IPS-18a (cell line): ENCODE results near the gene RNU1-1.
"Not testable (repeated sequence)": the region's sequence is repeated elsewhere in the genome, so short reads cannot be mapped to it uniquely, and the experiment has no call there.

ENCODE experiments used
- H3K27ac ChIP-seq: one replicate; pipeline ENCODE4 v1.5.1; 2013; ENCODE audit warnings: low read length
- H3K27me3 ChIP-seq: one replicate; pipeline ENCODE4 v1.6.1; 2013; ENCODE audit warnings: mild to moderate bottlenecking, low read length; ENCODE audit not compliant: control insufficient read depth, insufficient read depth
- H3K36me3 ChIP-seq: one replicate; pipeline ENCODE4 v1.6.1; 2013; ENCODE audit warnings: low read depth, low read length; ENCODE audit not compliant: control insufficient read depth
- H3K4me1 ChIP-seq: one replicate; pipeline ENCODE4 v1.6.1; 2013; ENCODE audit warnings: low read depth, low read length; ENCODE audit not compliant: control insufficient read depth
- H3K4me3 ChIP-seq: one replicate; pipeline ENCODE4 v1.5.1; 2013; ENCODE audit warnings: low read length
- H3K9ac ChIP-seq: one replicate; pipeline ENCODE4 v1.6.1; 2013; ENCODE audit warnings: mild to moderate bottlenecking, low read length, moderate library complexity
- H3K9me3 ChIP-seq: one replicate; pipeline ENCODE4 v1.6.1; 2013; ENCODE audit warnings: low read depth, low read length; ENCODE audit not compliant: control insufficient read depth

The RNU1-1 gene

DNA sequence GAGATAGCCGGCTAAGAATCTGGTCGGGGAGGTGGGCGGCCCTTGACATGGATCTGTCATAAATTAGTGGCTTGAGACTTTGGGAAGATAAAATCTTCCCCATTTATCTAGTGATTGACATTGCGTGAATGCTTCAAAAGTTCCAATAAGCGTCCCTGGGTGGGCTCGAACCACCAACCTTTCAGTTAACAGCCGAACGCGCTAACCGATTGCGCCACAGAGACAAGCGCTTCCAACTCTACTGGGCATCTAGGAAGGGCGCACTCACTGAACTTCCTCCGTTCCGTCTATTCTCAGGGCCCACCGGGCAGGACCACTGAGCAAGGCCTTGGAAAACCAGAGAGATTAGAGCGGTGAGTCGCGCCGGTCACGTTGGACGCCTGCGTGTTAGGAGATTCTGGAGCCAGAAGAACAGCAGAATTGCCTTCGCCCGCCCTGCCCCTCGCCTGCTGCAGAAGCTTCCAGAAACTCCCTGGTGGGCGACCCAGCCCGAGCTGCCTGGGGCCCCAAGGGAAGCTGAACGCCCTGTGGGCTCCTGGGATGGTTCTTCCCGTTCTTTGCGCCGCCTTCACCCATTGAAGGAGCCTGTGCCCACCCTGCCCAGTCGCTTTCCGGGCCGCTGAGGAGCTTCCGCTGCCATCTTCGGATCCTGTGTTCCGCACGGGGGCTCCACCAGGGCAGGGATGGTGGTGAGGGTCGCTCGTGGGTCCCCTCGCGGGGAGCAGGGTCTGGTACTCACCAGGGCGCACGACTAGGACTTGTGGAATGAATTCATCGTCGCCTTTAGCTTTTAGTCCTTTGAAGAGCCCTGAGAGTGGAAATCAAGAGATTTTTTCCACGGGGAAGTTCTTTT lies 6.6 kb upstream of the RNU1-1 start:
- H3K27ac ChIP-seq, H3K36me3 ChIP-seq, H3K27me3 ChIP-seq, H3K9me3 ChIP-seq, H3K4me1 ChIP-seq: not testable (repeated sequence)
- H3K4me3 ChIP-seq, result peak overlapping the region; percentile 57
- H3K9ac ChIP-seq, result peak overlapping the region; percentile 12

DNA sequence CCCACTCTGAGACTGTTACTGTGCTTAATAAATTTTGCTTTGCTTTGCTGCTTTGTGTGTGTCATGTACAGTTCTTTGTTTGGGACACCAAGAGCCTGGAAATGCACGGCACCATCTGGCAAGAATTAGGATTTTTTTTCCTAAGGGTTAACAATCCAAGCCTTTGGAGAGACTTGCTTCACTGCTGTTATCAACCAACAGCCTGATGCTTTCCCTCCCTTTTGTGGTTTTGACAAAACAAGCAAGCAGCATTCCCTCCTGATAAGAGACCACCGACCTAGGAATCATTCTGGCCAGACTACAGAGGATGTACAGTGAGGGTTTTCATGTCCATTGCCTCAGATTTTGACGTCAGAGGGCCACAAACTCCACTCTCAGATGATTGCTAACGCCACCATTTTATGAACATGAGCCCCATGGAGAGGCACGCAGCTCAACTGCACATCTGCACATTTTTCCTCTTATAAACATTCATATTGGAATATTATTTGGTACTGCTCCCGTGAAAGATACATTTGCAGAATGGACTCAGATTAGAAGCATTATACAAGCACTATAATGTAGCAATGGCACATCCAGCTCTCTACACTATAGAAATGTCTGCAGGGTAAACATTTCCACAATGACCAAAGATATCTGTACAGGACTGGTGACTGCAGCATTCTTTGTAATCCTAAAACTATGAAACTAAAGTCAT lies 5.3 kb upstream of the RNU1-1 start:
- H3K9me3 ChIP-seq, H3K27me3 ChIP-seq: not testable (repeated sequence)

DNA sequence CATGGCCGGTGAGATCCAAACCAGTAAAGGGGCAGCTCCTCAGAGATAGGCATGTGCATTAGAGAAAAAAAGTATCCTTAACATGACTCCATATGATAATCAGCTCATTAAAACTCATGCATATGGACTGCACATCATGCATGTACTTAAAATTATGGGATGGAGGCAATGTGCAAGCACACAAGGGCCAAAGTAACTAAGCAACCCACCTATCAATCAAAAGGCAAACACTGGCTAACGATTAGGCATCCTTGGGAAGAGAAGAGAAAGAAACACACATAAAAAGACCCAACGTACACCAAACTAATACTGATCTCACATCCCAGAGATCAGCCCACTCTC lies 4.8 kb upstream of the RNU1-1 start:
- H3K36me3 ChIP-seq, H3K4me3 ChIP-seq, H3K9me3 ChIP-seq, H3K4me1 ChIP-seq, H3K27me3 ChIP-seq, H3K27ac ChIP-seq, H3K9ac ChIP-seq: not testable (repeated sequence)

More for the DNA sequence above, 5.3 kb upstream of the RNU1-1 start:
- not testable (repeated sequence) for H3K9ac ChIP-seq, H3K4me3 ChIP-seq, H3K4me1 ChIP-seq, H3K36me3 ChIP-seq, H3K27ac ChIP-seq

DNA sequence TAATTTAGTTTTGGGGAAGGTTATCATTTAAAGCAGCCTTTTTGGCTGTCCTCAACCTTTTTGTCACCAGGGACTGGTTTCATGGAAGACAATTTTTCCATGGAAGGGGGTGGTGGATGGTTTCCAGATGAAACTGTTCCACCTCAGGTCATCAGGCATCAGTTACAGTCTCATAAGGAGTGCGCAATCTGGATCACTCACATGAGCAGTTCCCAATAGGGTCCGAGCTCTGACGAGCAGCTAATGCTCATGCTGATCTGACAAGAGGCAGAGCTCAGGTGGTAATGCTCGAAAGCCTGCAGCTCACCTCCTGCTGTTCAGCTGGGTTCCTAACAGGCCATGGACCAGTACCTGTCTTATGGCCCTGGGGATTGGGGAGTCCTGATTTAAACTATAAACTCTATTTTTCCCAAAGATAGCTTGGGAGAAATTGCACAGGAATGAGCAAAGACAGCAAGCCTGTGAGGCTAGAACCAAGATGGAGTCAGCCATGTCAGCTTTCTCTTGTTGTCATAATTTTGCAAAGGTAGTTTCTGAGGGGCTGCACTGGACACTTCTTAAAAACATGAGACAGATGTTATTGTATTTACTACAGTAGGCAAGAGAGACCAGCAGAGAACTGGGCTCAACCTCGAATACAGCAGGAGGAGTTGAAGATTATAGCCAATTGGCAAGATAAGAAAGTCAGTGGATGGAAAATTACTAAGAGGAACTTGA lies 2.8 kb upstream of the RNU1-1 start:
- not testable (repeated sequence) for H3K4me1 ChIP-seq, H3K27ac ChIP-seq, H3K4me3 ChIP-seq, H3K9me3 ChIP-seq, H3K36me3 ChIP-seq, H3K27me3 ChIP-seq, H3K9ac ChIP-seq

DNA sequence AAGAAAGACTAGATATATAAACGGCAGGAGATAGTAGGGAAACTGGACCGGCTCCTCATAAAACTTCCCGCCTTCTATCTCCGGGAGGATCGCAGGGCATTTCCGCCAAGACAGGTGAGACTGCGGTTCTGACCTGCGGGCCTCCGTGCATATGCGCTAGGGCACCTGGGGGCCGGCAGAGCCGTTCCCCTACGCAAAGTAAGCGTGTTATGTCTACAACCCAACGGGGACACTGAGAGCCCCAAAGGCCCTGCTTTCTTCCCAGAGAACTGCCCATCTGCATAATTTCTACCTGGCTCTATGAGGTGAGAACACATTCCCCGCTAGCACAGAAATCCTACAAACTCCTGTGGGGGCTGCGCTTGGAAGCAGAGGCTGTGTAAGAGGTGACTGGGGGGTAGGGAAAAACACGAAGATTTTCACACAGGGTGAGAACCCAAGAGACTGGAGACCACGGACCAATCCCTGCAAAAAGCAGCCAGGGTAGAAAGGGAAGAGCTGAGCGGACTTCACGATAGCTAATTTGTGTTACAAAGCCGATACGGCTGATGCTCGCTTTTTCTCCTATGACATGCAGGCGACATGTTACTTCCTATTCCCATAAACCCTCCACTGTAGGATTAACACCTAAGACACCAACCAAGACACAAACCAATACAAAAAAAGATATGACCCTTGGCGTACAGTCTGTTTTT lies 526 bp downstream of the RNU1-1 start:
- peak overlapping the region; percentile 27 for H3K4me3 ChIP-seq
- H3K36me3 ChIP-seq, H3K9ac ChIP-seq, H3K4me1 ChIP-seq, H3K9me3 ChIP-seq, H3K27me3 ChIP-seq, H3K27ac ChIP-seq: not testable (repeated sequence)

DNA sequence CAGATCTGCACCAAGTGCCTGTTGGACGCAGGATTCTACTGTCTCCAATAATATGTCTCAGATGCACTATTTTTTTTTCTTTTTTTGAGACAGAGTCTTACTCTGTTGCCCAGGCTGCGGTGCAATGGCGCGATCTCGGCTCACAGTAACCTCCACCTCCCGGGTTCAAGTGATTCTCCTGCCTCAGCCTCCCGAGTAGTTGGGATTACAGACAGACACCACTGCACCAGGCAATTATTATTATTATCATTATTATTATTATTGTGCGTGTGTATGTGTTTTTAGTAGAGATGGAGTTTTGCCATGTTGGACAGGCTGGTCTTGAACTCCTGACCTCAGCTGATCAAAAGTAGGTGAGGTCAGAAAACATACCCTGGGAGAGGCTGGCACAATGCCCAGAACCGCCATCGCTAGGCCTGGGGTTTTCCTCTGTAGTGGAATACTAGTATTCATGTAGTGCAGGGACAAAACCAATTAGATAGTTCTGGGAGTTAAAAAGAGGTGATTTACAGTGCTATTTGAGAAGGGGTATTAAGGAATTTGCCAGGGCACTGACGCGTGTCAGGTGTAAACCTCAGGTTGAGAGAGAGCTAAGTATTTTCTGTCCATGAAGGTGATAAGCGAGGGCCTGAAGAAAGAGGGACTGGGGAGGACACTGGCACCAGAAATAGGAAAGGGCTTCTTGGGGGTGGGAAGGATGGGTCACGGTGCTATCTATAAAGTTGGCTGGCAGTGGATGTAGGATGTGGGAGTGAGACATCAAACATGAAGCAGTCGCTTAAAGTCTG lies 1.3 kb downstream of the RNU1-1 start:
- H3K36me3 ChIP-seq, H3K27me3 ChIP-seq, H3K27ac ChIP-seq, H3K9ac ChIP-seq, H3K9me3 ChIP-seq, H3K4me1 ChIP-seq: not testable (repeated sequence)
- H3K4me3 ChIP-seq, result peak overlapping the region; percentile 27

DNA sequence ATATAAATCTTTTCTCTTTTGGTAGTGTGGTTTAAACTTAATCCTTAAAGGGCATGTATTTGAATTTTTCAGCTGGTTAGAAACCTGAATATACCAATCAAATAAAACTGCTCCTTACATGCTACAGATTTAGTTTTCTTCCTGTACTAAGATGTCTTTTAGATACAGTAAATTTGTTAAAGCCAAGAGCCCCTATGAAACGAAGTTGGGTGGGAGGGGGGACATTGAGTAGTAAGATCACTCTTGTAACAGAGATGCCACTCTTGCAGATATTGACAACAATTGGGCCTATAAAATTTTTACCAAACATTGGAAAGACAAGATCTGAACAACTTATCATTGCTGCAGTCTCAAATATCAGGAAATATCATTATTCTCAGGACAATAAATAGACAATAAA lies 2.2 kb downstream of the RNU1-1 start:
- not testable (repeated sequence) for H3K9me3 ChIP-seq, H3K4me3 ChIP-seq, H3K9ac ChIP-seq, H3K36me3 ChIP-seq, H3K27ac ChIP-seq, H3K27me3 ChIP-seq, H3K4me1 ChIP-seq

DNA sequence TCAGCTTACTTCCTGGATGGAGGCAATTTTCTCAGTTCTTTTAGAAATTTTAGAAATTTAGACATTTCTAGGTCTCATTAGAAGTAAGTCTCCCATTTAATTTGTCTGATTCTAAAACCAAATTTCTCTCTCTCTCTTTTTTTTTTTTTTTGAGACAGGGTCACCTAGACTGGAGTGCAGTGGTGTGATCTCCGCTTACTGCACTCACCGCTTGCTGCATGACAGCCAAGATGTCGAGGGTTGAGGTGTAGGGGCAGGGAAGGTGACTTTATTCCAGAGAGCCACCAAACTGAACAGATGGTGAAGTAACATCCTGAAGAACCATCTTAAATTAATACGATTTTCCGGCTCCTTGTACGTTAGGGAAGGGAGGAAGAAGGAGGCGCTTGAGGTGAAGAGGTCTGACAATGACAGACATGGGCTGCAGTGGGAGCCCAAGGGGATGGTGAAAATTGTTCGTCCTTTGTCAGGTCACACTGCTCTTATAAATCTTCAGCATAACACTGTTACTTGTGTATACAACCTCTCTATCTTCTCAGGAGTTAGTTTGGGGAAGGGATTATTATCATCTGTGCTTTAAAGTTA lies 5.1 kb downstream of the RNU1-1 start:
- H3K27me3 ChIP-seq, H3K4me1 ChIP-seq, H3K9me3 ChIP-seq, H3K4me3 ChIP-seq, H3K27ac ChIP-seq, H3K9ac ChIP-seq, H3K36me3 ChIP-seq: not testable (repeated sequence)

DNA sequence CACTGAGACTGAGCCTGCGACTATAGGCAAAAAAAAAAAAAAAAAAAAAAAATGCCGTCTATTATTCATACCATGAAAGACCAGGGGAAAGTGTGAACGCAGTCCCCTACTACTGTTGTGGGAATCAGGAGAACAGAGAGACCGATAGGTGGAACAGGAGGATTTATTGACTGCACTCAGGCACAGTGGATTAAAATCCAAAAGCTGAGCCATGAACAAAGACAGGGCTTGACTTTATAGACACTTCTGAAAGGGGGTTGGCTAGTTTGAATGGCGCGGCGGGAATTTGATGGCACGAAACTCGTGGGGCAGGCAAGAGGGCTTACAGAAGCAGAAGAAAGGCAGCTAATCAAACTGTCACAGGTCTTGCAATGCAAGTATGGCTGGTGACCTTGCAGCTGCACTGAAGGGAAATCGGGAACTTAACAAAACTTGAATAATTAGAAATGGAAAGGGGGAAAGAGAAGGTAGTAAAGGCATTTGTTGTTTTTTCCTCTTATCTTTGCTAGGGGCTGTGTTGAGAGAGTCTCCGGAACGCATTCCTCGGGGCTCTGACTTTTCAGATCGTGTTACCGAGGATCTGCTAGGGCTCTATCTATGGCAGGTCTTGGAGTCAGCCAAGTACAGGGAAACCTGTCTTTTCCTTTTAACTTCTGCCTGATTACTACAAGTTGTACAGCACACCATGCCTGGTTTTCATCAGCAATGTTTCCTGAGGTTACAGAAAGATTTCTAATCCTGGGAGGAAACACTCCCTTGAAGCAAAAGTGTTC lies 7.5 kb downstream of the RNU1-1 start:
- H3K4me1 ChIP-seq, H3K27me3 ChIP-seq, H3K9me3 ChIP-seq, H3K27ac ChIP-seq, H3K9ac ChIP-seq, H3K36me3 ChIP-seq, H3K4me3 ChIP-seq: not testable (repeated sequence)

DNA sequence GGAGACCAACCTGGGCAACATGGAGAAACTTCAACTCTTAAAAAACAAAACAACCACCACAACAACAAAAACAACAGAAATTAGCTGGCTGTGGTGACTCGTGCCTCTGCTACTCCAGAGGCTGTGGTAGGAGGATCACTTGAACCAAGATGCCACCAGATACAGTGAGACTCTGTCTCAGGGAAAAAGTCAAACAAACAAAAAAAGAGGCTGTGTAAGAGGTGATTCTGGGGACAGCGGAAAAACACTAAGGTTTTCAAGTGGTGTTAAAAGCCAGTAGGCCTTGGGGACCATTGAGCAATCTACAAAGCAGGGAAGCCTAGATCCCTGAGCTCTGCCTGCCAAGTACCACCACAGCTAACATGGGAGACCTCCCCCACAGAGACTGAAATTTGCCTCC lies 8.2 kb downstream of the RNU1-1 start:
- not testable (repeated sequence) for H3K4me1 ChIP-seq, H3K4me3 ChIP-seq, H3K36me3 ChIP-seq, H3K27me3 ChIP-seq, H3K9ac ChIP-seq, H3K9me3 ChIP-seq, H3K27ac ChIP-seq
